Inferior parietal cortex (tissue), 1 donor: ENCODE data around the gene SLC25A47.
A peak's percentile ranks its signal among the peaks of the same experiment; 100 is the strongest.
"Not testable (repeated sequence)": the region's sequence is repeated elsewhere in the genome, so short reads cannot be mapped to it uniquely, and the experiment has no call there.

Source experiments
- DNase-seq: peaks from one replicate; pipeline ENCODE4 v3.0.0-alpha.2; 2016; ENCODE audit errors: extremely low spot score

The SLC25A47 gene

GRCh38 chr14:100289916-100290606 lies 33.1 kb upstream of the SLC25A47 start:
- DNase-seq, result no peak

GRCh38 chr14:100290607-100291304 lies 32.4 kb upstream of the SLC25A47 start:
- DNase-seq, result no peak

- DNase-seq, result no peak
Measured at GRCh38 chr14:100291305-100292075, 31.6 kb upstream of the SLC25A47 start.

GRCh38 chr14:100292301-100292775 lies 30.8 kb upstream of the SLC25A47 start:
- DNase-seq, result no peak

- no peak for DNase-seq
Measured at GRCh38 chr14:100292776-100293461, 30.2 kb upstream of the SLC25A47 start.

- DNase-seq, result no peak
Measured at GRCh38 chr14:100293497-100294212, 29.5 kb upstream of the SLC25A47 start.

GRCh38 chr14:100294213-100294962 lies 28.8 kb upstream of the SLC25A47 start:
- no peak for DNase-seq

GRCh38 chr14:100294963-100295330 lies 28.2 kb upstream of the SLC25A47 start:
- no peak for DNase-seq

GRCh38 chr14:100295376-100296105 lies 27.6 kb upstream of the SLC25A47 start:
- no peak for DNase-seq

GRCh38 chr14:100296106-100296651 lies 27.0 kb upstream of the SLC25A47 start:
- DNase-seq, result no peak

GRCh38 chr14:100296729-100297128 lies 26.4 kb upstream of the SLC25A47 start:
- not testable (repeated sequence) for DNase-seq

GRCh38 chr14:100297320-100298300 lies 25.5 kb upstream of the SLC25A47 start:
- peak; percentile 64 for DNase-seq

- DNase-seq, result no peak
Measured at GRCh38 chr14:100298551-100299237, 24.4 kb upstream of the SLC25A47 start.

GRCh38 chr14:100299238-100299560 lies 23.9 kb upstream of the SLC25A47 start:
- DNase-seq, result no peak

GRCh38 chr14:100302616-100303015 lies 20.5 kb upstream of the SLC25A47 start:
- no peak for DNase-seq

GRCh38 chr14:100303179-100303578 lies 20.0 kb upstream of the SLC25A47 start:
- DNase-seq, result no peak

- no peak for DNase-seq
Measured at GRCh38 chr14:100303925-100304324, 19.2 kb upstream of the SLC25A47 start.

- no peak for DNase-seq
Measured at GRCh38 chr14:100304825-100305323, 18.3 kb upstream of the SLC25A47 start.
